GM18873 (cell line): ENCODE results near the gene HOXA13.

Source experiments
- ATAC-seq: cut with Tn5 transposase; IDR thresholded peaks from one replicate; pipeline ENCODE4 v1.9.1; 2021; ENCODE audit warnings: mild to moderate bottlenecking, moderate library complexity, moderate number of reproducible peaks; ENCODE audit not compliant: unreplicated experiment, low FRiP score

Gene HOXA13

DNA sequence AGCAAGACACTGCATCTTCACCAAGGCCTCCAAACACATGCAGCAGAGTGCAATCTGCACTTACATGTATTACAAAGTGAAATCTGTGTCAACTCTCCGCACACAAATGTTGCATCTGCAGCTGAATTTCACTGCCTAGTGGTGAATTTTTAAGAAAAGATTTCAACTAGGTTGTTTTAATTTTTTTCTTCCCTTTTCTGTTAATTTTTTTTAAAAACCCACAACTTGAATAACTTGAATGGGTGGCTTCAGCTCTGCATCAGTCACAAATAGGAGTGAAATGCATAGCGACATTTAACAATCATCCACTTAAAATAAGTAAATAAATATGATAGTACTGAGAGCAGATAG is 5.9 kb downstream of the HOXA13 start:
- ATAC-seq: no peak

DNA sequence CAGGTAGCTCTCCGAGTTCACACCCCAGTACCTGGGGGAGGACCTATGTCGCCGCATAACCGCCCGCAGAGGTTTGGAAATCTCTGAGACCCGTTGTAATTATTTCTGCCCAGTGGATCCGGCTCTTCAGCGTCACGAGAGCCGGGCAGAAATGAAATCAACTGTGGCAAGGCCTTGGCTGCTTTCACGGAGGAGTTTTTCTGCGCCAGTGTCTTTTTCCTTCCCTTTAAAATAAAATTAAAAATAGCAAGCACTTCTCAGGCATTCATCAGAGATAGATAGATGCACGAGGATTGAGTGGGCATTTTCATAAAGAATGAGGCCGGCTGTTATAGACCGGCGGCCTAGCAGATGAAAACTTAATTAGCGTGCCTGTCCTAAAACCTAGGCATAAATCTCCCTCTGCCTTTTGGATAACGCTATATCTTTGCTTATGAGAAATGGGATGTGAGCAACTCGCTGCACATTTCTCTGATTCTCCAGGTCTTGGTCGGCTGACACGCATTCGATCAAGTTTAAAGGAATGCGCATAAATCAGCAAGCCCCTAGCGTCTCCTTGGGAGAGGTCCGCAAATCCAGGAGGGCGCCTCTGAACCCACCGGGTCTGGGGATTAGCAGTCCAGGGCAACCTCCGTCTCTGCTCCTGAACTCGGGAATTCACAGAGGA is 6.4 kb downstream of the HOXA13 start:
- no peak for ATAC-seq

DNA sequence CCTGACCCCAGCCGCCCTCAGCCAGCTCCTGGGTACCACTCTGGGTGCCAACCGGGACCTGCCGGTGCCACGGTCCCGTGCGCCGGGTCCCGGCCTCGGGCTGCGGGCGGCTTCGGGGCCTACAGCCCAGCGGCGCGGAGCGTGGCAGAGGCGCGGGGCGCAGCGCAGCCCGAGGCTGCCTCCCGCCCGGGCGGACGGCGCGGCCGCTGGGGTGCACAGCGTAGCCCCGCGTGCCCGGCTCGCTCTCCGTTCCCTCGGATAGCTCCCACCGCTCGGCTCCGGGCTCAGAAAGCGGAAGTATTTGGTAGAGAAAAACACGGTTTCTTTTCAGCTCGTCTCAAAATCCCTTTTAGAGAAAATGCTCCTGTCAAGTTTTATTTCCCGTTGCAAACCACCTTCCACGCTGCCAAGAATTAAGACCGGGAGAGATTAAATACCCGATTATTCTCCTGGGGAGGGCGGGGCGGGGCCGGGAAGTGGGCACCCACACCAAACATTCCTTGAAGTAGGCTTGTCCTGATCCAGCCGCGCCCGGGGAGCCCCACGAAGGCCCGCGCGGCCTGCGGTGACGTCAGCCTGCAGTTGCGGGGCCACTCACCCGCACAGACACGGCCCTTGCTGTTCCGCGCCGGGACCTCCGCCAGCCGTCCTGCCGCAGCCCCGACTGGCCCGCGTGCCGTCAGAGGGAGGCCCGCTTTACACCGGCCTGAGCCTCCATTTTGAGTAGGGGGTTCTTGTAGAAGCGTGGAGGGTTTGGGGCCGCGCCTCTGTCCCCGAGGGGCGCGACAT is 7.2 kb downstream of the HOXA13 start:
- no peak for ATAC-seq

DNA sequence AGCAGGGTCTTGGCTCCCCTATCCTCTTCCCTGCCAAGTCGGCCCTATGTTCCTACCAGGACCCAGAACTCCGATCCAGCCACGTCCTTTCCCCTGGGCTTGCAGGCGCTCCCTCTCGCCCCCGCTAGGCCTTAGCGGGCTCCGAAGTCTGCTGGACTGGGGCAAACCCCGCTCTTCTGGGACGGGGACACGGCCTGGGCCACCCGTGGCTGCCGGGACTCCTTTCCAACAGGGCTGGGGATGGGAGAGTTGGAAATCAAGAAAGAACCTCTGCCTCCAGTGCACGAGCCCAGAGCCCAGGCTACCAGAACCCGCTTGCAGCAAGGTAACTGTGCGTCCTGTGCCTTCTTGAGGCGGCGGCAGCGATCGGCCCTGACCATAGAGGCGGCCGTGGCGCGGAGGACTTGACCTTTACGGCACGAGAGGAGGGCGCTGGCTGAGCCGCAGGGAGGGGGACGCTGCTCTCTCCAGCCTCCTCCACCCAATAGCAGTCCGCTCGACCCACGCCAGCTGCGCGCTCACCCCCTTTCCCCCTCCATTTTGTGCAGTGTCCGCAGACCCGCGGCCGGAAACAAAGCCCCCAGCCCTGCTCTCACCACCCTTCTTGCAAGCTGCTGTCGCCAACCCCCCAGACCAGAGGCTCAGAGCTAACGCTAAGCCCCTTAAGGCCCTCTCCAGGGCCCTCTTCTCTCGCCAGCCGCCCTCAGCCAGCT is 7.9 kb downstream of the HOXA13 start:
- ATAC-seq: no peak

DNA sequence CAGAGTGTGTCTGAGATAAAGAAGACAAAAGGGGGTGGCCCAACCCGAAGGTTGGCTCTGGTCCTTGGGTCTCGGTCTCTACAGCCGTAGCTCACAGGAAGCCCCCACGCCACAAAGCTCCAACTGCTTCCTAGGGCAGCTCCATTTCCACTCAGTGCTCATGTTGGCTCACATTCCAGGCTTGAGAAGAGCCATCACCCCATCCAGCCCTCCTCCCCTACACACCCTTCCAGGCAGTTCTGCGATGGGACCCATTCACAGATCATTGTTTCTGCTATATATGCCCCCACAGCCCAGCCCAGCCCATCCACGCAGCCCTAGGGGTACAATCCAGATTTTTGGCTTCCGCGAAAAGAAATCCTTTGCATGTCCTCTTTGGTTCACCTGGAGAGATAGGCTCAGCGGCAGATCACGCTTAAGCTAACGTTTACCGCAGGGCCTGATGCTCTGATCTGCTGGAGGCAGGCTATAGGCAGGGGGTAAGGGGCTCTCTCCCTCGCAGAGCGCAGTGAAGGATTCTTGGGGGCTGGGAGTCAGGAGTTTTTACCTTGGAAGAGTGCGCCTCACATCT is 8.6 kb downstream of the HOXA13 start:
- ATAC-seq: no peak

DNA sequence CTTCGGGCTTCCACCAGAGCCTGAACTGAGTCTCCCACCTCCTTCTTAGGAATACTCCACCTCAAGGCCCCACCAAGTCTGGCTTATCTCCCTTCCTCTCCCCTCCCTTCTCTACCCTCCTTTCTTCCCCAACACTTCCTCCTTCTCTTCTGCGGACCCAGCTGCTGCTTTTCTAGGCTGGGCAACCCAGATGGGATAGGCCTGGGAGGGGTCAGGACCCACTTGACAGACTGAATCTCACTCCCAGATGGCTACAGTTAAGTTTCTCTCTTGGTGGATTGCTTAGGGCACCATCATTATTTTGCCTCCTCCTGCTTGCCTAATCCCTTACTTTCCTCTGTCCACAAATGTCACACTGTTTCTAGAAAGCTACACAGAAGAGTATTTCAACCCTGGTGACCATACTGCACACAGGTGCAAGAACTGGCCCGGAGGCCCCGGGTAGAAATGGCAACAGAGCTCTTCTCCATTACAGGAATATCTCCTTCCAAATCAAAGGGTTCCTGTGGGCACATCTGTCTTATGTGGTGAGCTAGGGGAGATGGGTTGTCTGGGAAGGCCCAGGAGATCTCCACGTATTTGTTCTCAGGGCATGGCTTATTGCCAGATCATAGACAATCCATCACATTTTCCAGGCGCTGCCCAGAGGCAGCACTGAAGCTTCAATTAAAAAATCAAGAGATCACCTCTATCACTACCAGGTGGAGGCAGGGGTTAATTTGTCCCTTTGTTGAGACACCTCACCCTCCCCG is 9.7 kb downstream of the HOXA13 start:
- no peak for ATAC-seq

DNA sequence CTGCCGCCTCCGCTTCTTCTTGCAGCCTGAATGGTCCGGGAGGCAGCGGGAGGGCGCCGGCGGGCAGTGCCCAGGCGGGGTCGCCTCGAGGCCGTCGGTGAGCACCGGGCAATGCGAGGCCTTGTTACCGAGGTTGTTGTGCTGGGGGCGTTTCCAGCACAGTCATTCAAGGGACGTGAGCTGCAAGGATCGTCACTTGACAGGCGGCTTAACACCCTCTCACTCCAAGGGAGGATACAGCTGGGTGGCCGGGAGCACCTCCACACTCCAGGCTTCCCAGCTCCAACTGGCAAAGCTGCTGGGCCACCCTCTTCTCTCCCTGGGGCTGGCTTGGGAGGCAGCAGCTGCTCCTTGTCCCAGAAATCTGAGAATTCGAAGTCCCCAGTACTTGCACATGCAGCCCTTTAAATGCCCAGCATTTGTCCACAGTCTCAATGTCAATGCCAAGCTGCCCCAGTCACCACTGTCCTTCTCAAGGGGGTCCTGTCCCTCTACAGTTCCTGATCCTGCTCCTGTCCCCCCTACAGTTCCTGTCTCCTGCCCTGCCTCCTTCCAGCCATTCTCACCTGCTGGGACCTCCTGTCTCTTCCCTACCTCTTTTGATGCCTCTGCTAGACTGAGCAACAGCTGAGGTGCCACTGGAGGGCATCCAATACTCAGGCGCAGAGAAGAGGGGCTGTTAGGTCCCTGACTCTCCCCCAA is 10.4 kb downstream of the HOXA13 start:
- no peak for ATAC-seq

DNA sequence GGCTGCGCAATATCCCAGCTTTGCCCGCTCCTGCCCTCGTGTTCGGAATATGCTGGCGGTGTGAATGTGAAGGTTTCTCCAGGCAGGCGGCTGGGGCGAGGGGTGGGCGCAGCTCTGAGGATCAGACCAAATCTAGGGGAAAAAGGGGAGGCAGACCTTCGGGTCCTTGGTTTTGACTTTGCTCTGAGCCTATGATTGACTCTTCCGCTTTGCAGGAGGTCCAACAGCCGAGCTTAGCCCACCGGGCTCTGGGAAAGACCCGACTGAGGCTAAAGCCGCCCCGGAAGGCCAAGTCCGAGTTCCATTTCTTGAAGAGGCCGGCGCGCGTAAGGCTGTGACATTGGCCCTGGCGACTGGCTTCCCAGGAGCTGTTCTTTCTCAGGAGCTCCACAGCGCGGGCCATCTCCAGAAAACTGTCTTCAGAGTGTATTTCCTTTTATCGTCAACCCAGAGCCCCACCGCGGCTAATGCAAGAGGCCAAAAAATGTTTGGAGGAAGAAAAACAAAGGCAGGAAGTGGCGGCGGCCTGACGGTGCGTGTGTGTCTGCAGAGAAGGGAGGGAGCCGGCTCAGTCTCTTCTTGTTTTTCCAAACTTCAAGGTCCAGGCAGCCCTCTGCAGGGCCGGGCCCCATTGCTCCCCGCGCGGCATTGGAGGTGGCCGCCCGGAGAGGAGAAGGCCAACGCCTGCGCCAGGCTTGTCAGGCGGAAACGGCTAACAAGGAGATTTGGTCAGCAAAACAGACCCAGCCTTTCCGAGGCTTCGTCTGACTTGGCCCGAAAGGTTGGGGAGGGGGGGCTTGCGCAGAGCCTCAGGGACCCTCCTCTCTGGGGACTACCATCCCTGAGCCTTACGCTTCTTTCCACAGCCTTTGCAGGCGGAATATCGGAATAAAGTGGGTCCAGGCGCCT is 11.3 kb downstream of the HOXA13 start:
- no peak for ATAC-seq

DNA sequence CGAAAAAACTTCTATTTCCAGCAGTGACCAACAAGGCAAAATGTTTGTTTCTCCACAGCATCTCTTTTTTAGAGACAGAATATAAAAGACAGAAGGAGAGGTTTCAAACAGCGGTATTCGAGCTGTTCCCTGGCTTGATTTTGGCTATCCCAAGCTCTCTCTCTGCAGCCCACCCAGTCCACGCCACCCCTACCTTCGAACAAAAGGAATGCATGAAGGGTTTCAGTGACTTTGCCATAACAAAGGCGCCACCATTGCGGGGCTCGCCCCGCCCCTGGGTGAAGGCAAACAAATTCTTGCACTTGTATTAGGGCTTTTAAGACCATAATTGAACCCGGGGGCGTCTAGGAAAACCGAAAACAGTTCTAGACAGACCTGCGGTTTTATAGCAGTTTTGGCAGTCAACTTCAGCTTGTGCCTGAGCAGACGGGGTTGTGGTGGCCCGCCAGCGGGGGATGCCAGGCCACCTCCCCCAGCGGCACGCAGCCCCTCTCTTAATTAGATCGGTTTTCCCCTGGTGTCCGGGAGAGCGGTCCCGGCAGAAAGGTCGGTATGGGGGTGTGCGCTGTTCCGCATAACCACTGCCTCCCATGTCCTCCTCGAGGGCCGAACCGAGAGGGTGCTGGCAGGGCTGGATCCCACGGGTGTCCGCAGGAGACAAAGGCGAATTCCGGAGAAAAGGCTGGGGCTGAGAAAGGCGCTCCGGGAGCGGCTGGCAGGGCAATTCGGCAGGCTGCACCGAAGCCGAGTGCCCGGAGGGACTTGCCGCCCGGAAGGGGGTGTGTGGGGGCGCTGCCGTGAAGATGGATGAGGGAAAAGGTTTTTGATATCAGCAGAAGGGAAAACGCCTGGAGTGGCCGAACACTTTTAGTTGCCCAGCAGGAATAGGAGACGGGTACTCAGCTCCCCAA is 12.2 kb downstream of the HOXA13 start:
- no peak for ATAC-seq

DNA sequence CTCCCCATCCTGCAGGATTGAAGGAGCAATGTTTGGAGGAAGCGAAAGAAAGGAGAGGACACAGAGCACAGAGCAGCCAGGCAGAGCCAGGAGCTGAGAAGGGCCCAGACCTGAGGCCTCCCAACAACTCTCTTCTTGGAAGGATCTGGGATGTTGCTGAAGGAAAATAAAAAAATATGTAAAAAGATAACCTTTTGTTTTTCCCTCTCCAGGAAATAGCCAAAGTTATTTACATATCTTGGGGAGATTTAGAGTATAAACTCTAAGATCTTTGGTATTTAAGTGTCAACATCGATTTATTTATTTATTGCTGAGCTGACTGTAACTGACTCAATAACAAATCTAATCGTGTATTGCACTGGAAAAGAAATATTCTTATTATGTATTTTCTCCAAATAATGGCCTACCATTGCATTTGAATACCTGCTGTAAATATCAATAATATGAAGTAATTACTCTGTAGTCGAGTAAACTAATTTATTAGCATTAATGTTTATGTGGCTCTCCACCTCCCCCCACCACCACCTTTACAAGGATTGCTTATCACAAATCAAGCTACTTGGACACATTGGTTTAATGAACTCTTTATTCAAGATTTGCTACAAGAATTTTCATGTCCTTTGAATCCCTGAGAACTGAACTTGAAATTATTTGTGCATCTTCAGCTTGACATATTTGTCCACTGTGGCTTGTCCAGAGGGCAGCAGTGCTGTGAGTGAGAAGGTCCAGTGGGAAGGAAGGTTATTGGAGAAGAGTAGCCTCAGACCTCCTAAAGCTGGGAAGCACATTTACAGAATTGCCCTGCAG is 13.0 kb downstream of the HOXA13 start:
- ATAC-seq: no peak

DNA sequence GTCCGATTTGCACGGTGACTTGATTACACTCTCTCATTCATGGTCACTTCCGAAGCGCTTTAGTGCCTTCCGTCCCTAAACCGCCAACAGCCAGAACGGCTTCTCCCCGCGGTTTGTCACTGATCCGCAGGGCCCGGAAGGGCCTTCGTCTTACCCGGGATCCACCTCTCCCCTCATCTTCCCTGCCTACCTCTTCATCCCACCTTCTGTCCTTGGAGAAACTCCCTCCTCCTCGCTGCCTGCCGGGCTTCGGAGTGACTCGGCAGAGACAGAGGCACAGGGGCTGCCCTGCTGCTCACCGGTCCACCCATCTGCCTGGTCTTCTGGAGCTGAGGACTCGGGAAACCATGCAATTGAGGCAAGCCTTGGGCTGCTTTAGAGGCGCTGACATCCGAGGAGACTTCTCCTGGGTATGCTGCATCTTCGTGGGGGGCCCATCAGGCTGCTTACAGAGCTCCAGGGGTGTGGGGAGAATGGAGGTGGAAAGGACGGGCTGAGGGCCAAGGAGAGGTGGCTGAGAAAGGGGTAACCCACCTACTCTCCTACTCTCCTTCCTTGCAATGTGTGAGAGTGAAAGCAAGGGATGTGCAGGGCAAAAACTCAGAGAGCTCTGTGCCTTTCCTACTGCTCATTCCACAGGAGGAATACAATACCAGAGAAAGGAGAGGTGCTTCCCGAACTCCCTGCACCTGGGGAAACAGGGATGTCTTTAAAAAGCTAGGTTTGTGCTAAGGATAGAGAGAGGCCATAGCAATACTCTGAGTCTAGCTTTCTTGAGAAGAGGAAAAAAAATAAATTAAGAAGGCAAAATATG is 13.8 kb downstream of the HOXA13 start:
- no peak for ATAC-seq

DNA sequence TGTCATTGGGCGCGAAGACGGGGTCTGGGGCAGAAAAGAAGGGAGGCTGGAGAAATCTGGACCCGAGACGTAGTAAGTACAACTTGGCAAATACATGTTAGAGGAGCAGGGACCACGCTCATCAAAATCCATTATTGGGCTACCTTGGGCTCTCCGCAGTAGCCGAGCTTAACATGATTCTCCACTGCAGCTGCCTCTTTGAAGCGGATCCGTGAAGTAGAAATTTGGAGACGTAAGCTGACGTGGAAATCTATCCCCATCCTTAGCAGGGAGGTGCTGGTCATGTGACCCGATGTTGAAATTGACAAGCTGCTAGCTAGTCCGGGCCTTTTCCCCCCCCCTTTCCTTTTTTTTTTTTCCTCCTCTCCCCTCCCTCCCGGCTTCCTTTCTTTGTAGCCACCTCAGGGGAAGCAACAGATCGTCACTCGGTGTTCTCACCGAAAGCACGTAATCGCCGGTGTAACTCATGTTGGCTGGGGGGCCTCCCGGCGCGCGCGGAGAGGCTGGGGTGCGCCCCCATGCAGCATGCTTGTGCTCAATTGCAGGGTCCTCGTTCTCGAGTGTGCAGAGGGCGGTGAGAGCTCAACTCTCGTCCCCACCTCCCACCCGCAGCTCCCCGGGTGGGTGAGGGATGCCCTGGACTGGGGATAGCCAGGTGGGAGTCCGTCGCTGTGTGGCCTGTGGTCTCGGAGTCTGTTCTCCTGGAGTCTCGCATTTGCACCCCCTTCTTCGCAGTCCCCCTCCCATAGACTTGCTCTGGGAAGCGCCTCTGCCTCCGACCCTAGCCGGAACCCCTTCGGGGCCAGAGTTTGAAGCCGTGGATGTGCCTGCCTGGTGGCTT is 14.7 kb downstream of the HOXA13 start, which contains the start of gene HOXA11:
TSS of gene HOXA11 (minus strand) at position 220 of the 841 bp plus-strand sequence. CDS start at position 132, 88 bp downstream.
- ATAC-seq: no peak

DNA sequence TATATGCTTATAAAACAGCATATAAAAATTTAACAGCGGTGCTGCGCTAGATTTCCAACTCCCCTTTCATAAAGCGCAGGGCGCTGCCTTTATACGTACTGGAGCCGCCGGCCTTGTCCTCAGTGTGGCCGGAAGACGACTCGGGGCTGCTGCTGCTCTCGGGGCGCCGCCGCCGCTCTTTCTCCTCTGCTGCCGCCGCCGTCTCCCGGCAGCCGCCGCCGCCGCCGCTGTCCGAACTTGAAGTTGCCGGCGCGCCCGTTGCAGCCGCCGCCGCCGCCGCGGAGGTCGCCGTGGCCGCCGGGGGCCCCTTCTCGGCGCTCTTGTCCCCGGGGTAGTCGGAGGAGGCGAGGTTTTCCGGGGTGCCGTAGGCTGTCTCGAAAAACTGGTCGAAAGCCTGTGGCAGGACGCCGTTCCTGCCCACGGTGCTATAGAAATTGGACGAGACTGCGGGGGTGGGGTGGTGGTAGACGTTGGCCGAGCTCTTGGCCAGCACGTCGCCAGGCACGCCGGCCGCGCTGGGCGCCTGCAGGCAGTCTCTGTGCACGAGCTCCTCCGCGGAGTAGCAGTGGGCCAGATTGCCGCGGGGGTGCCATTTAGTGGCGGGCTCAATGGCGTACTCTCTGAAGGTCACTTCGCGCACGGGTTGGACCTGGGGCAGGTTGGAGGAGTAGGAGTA is 15.4 kb downstream of the HOXA13 start:
- ATAC-seq: no peak

DNA sequence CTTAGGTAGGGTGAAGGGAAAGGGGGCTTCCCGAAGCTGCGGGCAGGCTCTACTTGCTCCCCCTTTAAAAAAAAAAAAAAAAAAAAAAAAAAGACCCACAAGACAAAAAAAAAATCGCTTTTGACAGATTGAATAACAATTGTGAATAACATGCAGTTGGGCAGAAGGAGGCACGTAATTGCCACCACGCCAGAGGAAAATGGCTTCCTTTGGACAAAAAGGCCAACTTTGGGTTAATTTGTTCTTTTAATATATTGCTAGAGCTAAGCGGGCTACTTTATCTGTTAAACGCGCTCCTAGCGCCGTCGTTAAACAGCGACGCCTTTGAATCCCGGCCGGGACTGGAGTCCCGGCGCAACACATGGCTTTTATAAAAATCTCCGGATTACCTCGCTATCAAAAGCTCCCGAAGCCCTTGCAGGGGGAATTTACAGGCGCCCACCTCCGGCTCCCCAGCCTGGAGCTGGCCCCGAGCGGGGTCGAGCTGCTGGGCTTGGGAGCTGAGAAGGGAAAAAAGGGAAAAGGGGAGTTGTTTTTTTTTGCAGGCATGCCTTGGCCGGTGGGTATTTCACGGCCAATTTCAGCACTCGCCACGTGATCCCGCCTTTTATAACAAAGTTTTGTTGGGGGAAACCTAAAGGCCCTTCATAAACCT is 16.1 kb downstream of the HOXA13 start:
- ATAC-seq: no peak
